ENCODE data around the gene COL6A1.

GRCh38 chr21:45948576-45949141 is 32.9 kb upstream of the COL6A1 start:
- TF ChIP-seq SIN3A (IDR thresholded peaks at IDR 0.05; ENCODE audit: borderline replicate concordance, insufficient read depth, low read length), result no peak
- no peak for TF ChIP-seq POLR2AphosphoS5 (IDR thresholded peaks at IDR 0.05; ENCODE audit: low read depth, low read length)

Data from PFSK-1 (cell line).